AG10803 (cell line): ENCODE measurements around the gene PLA2G2C.

ENCODE experiments used
- DNase-seq: peaks from one replicate; pipeline ENCODE4 v3.0.0; 2010; ENCODE audit warnings: low read depth
- H3K4me3 ChIP-seq: 2 replicates; pipeline ENCODE4 v1.5.1; 2011; ENCODE audit warnings: mild to moderate bottlenecking, low read length, control low read depth
- CTCF ChIP-seq: conservative IDR thresholded peaks from 2 replicates; pipeline ENCODE4 v1.5.1; 2011; ENCODE audit warnings: mild to moderate bottlenecking, low read length, control low read depth, inconsistent platforms

Gene PLA2G2C

GRCh38 chr1:20202166-20202565 is 15.8 kb upstream of the PLA2G2C start:
- no peak overlapping the region for H3K4me3 ChIP-seq
- TF ChIP-seq CTCF = no peak
- no peak for DNase-seq

GRCh38 chr1:20200966-20201365 is 14.6 kb upstream of the PLA2G2C start:
- no peak for TF ChIP-seq CTCF
- DNase-seq = no peak
- H3K4me3 ChIP-seq = no peak overlapping the region

GRCh38 chr1:20199840-20200239 is 13.5 kb upstream of the PLA2G2C start:
- no peak for DNase-seq
- TF ChIP-seq CTCF = no peak
- H3K4me3 ChIP-seq = no peak overlapping the region

GRCh38 chr1:20199403-20199802 is 13.1 kb upstream of the PLA2G2C start:
- no peak for DNase-seq
- H3K4me3 ChIP-seq = no peak overlapping the region
- TF ChIP-seq CTCF = no peak

GRCh38 chr1:20198918-20199317 is 12.6 kb upstream of the PLA2G2C start:
- no peak for TF ChIP-seq CTCF
- no peak for DNase-seq
- H3K4me3 ChIP-seq = no peak overlapping the region

- DNase-seq = no peak
- H3K4me3 ChIP-seq = no peak overlapping the region
- no peak for TF ChIP-seq CTCF
These were observed 12.0 kb upstream of the PLA2G2C start for GRCh38 chr1:20198296-20198695.

- no peak for TF ChIP-seq CTCF
- DNase-seq = no peak
- H3K4me3 ChIP-seq = no peak overlapping the region
These were observed 11.0 kb upstream of the PLA2G2C start for GRCh38 chr1:20197329-20197791.
